ENCODE data around the gene IMMP2L. TPM values are rescaled to one million over a fixed set of nuclear protein-coding genes. Genes with fewer than 3 reads are reported as not detected.
"Not testable (repeated sequence)": the region's sequence is repeated elsewhere in the genome, so short reads cannot be mapped to it uniquely, and the experiment has no call there.

IMMP2L gene
- total and polyA plus RNA-seq, 8 donors, result 2.5 to 40.8 (median 20.0) TPM; not detected in 1

- no peak for TF ChIP-seq EP300 (IDR thresholded peaks at IDR 0.05)
- TF ChIP-seq POLR2A (IDR thresholded peaks at IDR 0.05), result no peak
- no peak for TF ChIP-seq CTCF (IDR thresholded peaks at IDR 0.05)
- no peak for TF ChIP-seq POLR2AphosphoS5 (IDR thresholded peaks at IDR 0.05)
- no peak overlapping the region for H3K4me3 ChIP-seq
- no peaks in the 10 kb centered on the region for H3K36me3 ChIP-seq
- WGBS, 5 donors, result 45 to 96% (median 88%) methylated on average over 1 of the region's 1 CpG
- H3K27me3 ChIP-seq, result no peaks in the 10 kb centered on the region
- no peak overlapping the region for H3K27ac ChIP-seq
- peaks cover 0 to 21% (median 9%) of the 10 kb centered on the region in 4 donors for H3K9me3 ChIP-seq
- intact Hi-C loops (cut with DNase I; ENCODE audit: low total_unique reads), result no loop called here
- peaks cover 0 to 7% (median 0%) of the 10 kb centered on the region in 4 donors for H3K4me1 ChIP-seq
- no peak for DNase-seq
These were observed 889.1 kb downstream of the IMMP2L start for GRCh38 chr7:110673148-110673547.

DNA sequence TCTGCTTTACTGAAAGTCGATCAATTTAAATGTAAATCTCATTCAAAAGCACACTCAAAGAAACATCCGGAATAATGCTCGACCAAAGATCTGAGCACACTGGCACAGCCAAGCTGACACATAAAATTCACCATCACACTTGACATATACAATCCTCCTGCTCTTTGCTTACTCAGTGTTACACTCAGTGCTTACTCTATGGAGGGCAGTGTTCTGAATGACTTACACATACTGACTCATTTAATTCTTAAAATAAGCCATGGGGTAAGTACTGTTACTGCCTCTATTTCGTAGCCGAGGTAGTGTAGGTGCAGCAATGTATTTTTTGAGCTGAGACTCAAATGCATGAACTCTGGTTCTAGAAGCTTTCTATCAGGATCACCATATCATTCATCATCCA lies 892.9 kb downstream of the IMMP2L start:
- intact Hi-C loops (cut with DNase I; ENCODE audit: low total_unique reads), result no loop called here
- 91 to 97% (median 94%) methylated on average over 5 of the region's 5 CpGs for WGBS, 5 donors

DNA sequence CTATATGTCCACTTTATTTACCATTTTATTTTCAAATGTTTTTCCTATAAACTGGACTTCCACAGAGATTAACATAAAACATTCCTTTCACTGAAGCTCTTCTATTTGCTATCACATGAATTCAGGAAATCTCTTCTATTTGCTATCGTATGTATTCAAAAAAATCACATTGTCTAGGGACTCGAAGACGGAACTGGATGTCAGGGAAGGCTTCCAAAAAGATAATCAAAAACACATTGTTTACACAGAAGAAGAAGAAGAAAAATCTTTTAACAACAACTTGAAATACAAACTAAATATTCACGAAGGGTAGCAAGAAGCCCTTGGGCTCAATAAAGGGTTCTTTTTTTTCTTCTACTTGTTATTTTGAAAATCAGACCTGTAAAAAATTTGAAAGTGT lies 897.5 kb downstream of the IMMP2L start:
- 78 to 86% (median 86%) methylated on average over 4 of the region's 4 CpGs for whole genome bisulfite sequencing, 5 donors

More for the DNA sequence above, 892.9 kb downstream of the IMMP2L start:
- no peak overlapping the region for H3K27ac ChIP-seq
- no peaks in the 10 kb centered on the region for H3K27me3 ChIP-seq
- DNase-seq, result no peak
- no peaks in the 10 kb centered on the region for H3K4me1 ChIP-seq
- H3K36me3 ChIP-seq, result no peaks in the 10 kb centered on the region
- H3K4me3 ChIP-seq, result no peak overlapping the region
- no peak for TF ChIP-seq POLR2AphosphoS5 (IDR thresholded peaks at IDR 0.05)
- no peak for TF ChIP-seq EP300 (IDR thresholded peaks at IDR 0.05)
- no peak for TF ChIP-seq POLR2A (IDR thresholded peaks at IDR 0.05)
- no peak for TF ChIP-seq CTCF (IDR thresholded peaks at IDR 0.05)
- H3K9me3 ChIP-seq, result peaks cover 0 to 33% (median 9%) of the 10 kb centered on the region in 4 donors

DNA sequence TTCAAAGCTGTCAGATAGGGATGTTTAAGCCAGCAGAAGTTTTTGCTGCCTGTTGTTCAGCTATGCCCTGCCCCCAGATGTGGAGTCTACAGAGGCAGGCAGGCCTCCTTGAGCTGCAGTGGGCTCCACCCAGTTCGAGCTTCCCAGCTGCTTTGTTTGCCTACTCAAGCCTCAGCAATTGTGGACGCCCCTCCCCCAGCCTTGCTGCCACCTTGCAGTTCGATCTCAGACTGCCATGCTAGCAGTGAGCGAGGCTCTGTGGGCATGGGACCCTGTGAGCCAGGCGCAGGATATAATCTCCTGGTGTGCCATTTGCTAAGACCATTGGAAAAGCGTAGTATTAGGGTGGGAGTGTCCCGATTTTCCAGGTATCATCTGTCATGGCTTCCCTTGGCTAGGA lies 901.7 kb downstream of the IMMP2L start:
- H3K9me3 ChIP-seq, result peaks cover 3 to 55% (median 33%) of the 10 kb centered on the region in 4 donors
- H3K36me3 ChIP-seq; H3K27me3 ChIP-seq; H3K4me1 ChIP-seq; DNase-seq; H3K4me3 ChIP-seq; H3K27ac ChIP-seq; intact Hi-C loops (cut with DNase I; ENCODE audit: low total_unique reads): not testable (repeated sequence)
- 88 to 97% (median 93%) methylated on average over 4 to 7 of the region's 7 CpGs for WGBS, 5 donors

More for the DNA sequence above, 897.5 kb downstream of the IMMP2L start:
- no peaks in the 10 kb centered on the region for H3K27me3 ChIP-seq
- peaks cover 3 to 32% (median 15%) of the 10 kb centered on the region in 4 donors for H3K9me3 ChIP-seq
- TF ChIP-seq POLR2AphosphoS5 (IDR thresholded peaks at IDR 0.05) (no peak), CTCF (IDR thresholded peaks at IDR 0.05) (no peak), EP300 (IDR thresholded peaks at IDR 0.05) (no peak), POLR2A (IDR thresholded peaks at IDR 0.05) (no peak)
- no peak overlapping the region for H3K4me3 ChIP-seq
- peaks cover 0 to 3% (median 0%) of the 10 kb centered on the region in 4 donors for H3K36me3 ChIP-seq
- DNase-seq, result peak in 1 of 2 donors; percentile 42
- no peak overlapping the region for H3K27ac ChIP-seq
- intact Hi-C loops (cut with DNase I; ENCODE audit: low total_unique reads), result no loop called here
- H3K4me1 ChIP-seq, result no peaks in the 10 kb centered on the region

- no peaks in the 10 kb centered on the region for H3K27me3 ChIP-seq
- no peak overlapping the region for H3K4me3 ChIP-seq
- no peaks in the 10 kb centered on the region for H3K4me1 ChIP-seq
- H3K27ac ChIP-seq, result no peak overlapping the region
- TF ChIP-seq CTCF (IDR thresholded peaks at IDR 0.05), result no peak
- no peak for TF ChIP-seq EP300 (IDR thresholded peaks at IDR 0.05)
- TF ChIP-seq POLR2A (IDR thresholded peaks at IDR 0.05), result no peak
- TF ChIP-seq POLR2AphosphoS5 (IDR thresholded peaks at IDR 0.05), result no peak
- H3K36me3 ChIP-seq, result no peaks in the 10 kb centered on the region
- WGBS, 5 donors, result 68 to 76% (median 75%) methylated on average over 3 of the region's 3 CpGs
- DNase-seq, result no peak
- H3K9me3 ChIP-seq, result peaks cover 0 to 12% (median 4%) of the 10 kb centered on the region in 4 donors
- intact Hi-C loops (cut with DNase I; ENCODE audit: low total_unique reads), result no loop called here
These were observed 912.0 kb downstream of the IMMP2L start for GRCh38 chr7:110650328-110650727.
